ENCODE data around the gene PDE6H. TPM values are rescaled to one million over a fixed set of nuclear protein-coding genes. Genes with fewer than 3 reads are reported as not detected.

PDE6H gene
- under 1 TPM in 2 of 4 donors, not detected in 2; 0.14 to 0.27 TPM for polyA plus RNA-seq (ENCODE audit: insufficient read length in 4 of 4)

DNA sequence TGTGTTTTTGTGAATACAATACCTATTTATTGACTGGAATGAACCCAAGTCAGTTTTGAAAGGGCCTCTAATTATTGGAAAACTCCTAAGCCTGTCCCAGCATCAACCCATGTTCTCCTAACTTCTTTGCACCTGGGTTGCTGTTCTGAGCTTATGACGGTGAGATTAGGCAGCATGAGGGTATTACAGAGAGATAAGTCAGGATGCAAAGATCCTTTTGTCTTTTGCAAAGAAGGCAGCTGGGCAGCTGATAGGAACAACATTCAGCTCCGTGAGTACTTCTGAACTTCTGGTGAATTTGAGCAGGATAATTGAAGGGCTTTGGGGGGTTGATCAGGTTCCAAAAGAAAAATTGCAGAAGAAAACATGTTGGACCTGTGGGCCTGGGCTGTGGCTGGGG lies at the start of gene PDE6H:
PDE6H (plus strand) TSS at position 227 of the 400 bp plus-strand sequence. CDS start 4,971 bp downstream, outside the sequence.
- no peak for DNase-seq (ENCODE audit: low read depth in 4 of 4, low spot score in 3 of 4)

DNA sequence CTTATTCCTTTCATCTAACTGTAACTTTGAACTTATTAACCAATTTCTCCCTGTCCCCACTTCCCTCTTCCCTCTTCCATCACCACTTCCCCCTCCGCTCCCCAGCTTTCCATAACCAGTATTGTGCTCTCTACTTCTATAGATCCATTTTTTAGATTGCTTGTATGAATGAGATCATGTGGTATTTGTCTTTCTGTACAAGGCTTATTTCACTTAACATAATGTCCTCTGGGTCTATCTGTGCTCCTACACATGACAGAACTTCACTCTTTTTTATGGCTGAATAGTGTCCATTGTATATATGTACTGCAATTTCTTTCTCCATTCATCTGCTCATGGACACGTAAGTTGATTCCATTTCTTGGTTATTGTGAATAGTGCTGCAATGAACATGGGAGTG lies 48.9 kb upstream of the PDE6H start:
- no peak for DNase-seq (ENCODE audit: low read depth in 4 of 4, low spot score in 3 of 4)

DNA sequence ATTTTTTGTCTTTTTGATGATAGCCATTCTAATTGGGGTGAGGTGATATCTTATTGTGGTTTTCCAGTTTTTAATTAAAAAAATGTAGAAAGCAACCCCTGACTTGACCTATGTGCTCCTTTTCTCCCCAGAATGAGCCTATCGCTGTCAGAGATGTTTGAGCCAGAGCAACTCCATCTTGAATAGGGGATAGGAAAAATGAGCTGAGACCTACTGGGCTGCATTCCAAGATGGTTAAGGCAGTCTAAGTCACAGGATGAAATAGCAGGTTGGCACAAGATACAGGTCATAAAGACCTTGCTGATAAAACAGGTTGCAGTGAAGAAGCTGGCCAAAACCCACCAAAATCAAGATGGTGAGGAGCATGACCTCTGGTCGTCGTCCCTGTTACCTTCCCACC lies 48.3 kb upstream of the PDE6H start:
- no peak for DNase-seq (ENCODE audit: low read depth in 4 of 4, low spot score in 3 of 4)

DNA sequence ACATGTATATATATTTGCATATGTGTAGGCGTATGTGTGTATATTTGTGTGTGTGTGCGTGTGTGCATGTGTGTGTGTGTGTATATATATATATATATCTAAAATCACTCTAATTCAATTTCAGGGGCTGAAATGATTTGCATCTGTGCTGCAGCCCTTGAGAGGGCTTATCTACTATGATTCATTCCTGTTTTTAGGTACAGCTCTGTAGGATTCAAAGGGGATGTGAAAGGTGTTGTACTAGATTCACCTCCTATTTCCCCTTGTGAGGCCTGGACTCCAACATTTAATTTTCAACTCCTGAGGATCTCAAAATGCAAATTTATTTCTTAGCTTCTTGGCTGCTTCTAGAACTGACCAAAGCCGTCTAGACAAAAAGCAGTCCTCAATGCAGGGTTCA lies 45.6 kb upstream of the PDE6H start:
- DNase-seq (ENCODE audit: low read depth in 4 of 4, low spot score in 3 of 4) = no peak

GRCh38 chr12:14928931-14929330 lies 43.9 kb upstream of the PDE6H start:
- peak; percentile 48 to 77 (median 72) for DNase-seq (ENCODE audit: low read depth in 4 of 4, low spot score in 3 of 4)

DNA sequence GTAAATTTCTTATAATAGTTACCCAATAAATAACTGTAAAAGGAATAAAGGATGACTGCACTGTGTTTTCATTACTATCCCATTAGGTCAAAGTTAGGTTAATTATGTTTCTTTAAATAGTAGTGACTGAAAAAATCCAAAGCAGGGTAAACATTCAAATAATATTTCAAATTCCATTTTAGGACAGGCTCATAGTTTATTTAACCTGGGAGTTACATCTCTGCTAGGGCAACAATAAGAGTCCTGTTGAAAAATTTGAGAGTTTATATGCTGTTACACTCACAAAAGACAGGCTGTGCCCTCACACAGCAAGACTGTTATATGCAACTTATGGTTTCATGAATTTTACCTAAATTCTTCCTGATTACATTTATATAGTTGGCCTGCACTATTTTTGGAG lies 42.5 kb upstream of the PDE6H start:
- no peak for DNase-seq (ENCODE audit: low read depth in 4 of 4, low spot score in 3 of 4)

DNA sequence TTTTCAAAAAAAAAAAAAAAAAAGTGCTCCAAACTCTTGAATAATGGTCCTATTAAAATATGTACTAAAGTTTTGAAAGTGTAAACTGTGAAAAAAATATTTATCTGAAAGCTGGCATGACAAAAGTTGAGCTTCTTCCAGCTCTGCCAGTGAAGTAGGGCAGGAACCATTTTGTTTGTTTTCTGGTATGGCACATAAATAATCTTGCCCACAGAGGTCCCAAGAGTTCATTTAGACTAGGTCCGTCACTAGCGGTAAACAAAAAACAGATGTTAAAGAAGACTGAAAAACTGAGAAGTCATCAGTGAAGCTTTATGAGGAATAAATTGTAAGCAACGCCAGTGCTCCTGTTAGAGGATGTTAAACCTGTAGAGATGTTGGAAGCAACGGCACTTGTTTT lies 41.5 kb upstream of the PDE6H start:
- DNase-seq (ENCODE audit: low read depth in 4 of 4, low spot score in 3 of 4) = no peak

- DNase-seq (ENCODE audit: low read depth in 4 of 4, low spot score in 3 of 4) = no peak
Observed at GRCh38 chr12:14931791-14932560, 40.9 kb upstream of the PDE6H start.

DNA sequence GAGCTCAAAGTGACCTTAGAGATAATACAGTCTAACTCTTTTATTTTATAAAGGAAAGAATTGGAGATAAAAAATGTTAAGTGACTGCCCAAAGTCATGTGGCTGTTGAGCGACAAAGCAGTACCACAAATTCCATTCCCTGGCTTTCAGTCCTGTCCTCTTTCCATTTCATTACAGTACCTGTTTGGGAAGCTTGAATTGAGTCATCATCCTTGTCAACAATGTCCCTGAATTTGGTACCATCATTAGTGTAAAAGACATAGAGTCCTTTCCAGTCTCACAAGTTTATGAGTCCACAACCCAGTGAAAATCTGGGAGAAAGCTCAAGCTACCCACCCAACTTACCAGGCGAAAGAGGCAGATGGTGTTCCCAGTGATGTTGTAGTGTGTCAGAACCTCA lies 38.3 kb upstream of the PDE6H start:
- no peak for DNase-seq (ENCODE audit: low read depth in 4 of 4, low spot score in 3 of 4)

- DNase-seq (ENCODE audit: low read depth in 4 of 4, low spot score in 3 of 4) = peak in 3 of 4 donors; percentile 52 to 66 (median 55)
Observed at GRCh38 chr12:14935031-14935430, 37.8 kb upstream of the PDE6H start.

DNA sequence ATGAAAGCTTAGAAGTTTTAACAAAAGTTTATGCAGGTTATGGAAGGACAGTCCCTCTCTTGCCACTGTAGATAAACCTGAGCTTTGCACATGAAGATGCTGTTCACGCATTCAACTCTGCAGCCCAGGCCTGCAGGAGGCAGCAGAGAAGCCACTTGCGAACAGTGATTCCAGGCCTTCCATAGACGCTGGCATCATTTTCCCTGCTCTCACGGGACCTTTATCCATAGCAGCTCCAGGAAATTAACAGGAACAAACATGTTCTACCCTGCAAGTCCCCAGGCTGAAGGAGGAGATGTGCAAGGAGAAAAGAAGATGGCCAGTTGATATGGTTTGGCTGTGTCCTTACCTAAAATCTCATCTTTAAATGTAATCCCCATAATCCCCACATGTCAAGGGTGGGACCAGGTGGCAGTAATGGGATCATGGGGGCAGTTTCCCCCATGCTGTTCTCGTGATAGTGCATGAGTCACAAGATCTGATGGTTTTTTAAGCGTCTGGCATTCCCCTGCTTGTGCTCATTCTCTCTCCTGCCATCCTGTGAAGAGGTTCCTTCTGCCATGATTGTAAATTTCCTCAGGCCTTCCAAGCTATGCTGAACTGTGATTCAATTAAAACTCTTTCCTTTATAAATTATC lies 36.5 kb upstream of the PDE6H start:
- no peak for DNase-seq (ENCODE audit: low read depth in 4 of 4, low spot score in 3 of 4)

GRCh38 chr12:14937014-14937413 lies 35.8 kb upstream of the PDE6H start:
- no peak for DNase-seq (ENCODE audit: low read depth in 4 of 4, low spot score in 3 of 4)

- no peak for DNase-seq (ENCODE audit: low read depth in 4 of 4, low spot score in 3 of 4)
Observed at GRCh38 chr12:14937689-14938088, 35.2 kb upstream of the PDE6H start.

DNA sequence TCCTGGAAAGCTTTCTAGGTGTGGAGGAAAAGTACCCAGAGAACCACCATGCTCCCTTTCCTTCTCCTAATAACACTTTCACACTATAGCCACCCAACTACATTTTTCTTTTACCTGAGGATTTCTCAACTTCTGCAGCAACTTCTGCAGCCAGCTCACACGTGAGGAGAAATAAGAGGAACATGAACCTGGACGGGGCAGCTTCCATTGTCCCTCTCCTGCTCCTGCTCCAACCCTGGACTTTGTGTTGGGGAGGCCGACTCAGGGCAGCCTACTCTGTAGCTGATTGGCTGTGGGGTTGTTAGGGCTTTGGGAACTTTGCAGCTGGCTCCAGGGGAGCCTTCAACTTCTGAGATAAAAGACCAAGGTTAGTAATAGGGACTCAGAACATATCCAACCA lies 34.5 kb upstream of the PDE6H start, which contains the start of gene ERP27:
ERP27 (minus strand) TSS at position 237 of the 400 bp plus-strand sequence; CDS start at position 208, 29 bp downstream.
- no peak for DNase-seq (ENCODE audit: low read depth in 4 of 4, low spot score in 3 of 4)

- no peak for DNase-seq (ENCODE audit: low read depth in 4 of 4, low spot score in 3 of 4)
Observed at GRCh38 chr12:14941369-14941768, 31.5 kb upstream of the PDE6H start.

GRCh38 chr12:14942196-14942931 lies 30.5 kb upstream of the PDE6H start:
- no peak for DNase-seq (ENCODE audit: low read depth in 4 of 4, low spot score in 3 of 4)

DNA sequence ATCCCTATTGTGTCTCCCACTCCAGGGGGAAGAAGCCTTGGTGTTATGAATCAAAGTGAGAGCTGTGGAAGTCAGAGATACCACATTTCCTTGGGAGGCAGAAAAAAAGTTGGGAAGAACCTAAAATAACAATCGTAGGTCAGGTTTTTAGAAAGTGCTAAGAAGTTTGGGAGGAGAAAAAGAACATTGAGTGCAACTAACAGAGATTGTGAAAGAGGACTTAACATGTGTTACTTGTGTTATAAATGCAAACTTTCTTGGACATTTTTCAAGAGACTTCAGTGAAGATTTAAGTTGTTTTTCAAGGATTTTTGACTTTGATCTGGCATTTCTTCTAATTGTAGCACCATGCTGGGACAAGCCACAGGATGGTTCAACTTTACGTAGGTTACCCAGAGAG lies 26.7 kb upstream of the PDE6H start:
- DNase-seq (ENCODE audit: low read depth in 4 of 4, low spot score in 3 of 4) = no peak

- DNase-seq (ENCODE audit: low read depth in 4 of 4, low spot score in 3 of 4) = no peak
Observed at GRCh38 chr12:14946861-14947260, 26.0 kb upstream of the PDE6H start.

DNA sequence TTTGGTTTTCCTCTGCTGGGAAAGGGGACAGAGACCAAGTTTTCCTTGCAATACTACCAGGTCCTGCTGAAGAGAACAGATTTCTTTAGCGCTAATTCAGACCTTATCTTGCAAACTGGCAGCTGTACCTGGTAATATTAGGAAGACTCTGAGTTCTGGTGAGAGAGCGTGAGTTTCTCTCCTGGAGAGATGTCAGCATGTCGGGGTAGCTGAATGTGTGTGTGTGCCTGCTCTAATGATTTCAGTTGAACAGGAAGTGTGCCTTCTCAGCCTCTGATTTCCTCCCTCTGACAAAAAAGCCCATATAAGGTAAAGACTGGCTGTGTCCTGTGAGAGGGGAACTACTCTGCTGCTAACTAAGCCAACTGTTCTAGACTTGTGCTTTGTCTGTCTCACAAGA lies 24.2 kb upstream of the PDE6H start:
- peak; percentile 31 to 74 (median 61) for DNase-seq (ENCODE audit: low read depth in 4 of 4, low spot score in 3 of 4)

DNA sequence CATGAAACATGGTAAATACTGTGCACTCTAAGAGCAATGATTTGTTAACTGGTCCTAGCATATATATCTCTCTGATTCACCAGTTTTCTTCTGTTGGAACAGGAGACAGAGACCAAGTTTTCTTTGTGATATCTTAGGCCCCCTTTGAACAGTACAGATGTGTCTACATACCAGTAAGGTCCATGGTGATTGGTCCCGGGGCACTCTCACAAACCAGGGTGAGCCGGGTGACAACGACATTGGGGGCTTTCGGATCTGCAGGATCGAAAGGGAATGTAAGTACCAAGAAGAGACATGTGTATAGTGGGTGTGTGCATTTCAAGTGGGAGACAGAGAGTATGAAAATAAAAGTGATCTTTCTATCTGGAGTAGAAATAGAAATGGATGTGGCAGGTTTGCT lies 23.2 kb upstream of the PDE6H start:
- no peak for DNase-seq (ENCODE audit: low read depth in 4 of 4, low spot score in 3 of 4)

- no peak for DNase-seq (ENCODE audit: low read depth in 4 of 4, low spot score in 3 of 4)
Observed at GRCh38 chr12:14950421-14950820, 22.4 kb upstream of the PDE6H start.

Measured in right renal pelvis (tissue), 4 donors.